Measurements from ENCODE around the gene HOXD8. TPM values are rescaled to one million over a fixed set of nuclear protein-coding genes. Genes with fewer than 3 reads are reported as not detected.

The HOXD8 gene
- total RNA-seq, 4 donors from 2014 or later = 7.8 to 23.5 (median 13.4) TPM

DNA sequence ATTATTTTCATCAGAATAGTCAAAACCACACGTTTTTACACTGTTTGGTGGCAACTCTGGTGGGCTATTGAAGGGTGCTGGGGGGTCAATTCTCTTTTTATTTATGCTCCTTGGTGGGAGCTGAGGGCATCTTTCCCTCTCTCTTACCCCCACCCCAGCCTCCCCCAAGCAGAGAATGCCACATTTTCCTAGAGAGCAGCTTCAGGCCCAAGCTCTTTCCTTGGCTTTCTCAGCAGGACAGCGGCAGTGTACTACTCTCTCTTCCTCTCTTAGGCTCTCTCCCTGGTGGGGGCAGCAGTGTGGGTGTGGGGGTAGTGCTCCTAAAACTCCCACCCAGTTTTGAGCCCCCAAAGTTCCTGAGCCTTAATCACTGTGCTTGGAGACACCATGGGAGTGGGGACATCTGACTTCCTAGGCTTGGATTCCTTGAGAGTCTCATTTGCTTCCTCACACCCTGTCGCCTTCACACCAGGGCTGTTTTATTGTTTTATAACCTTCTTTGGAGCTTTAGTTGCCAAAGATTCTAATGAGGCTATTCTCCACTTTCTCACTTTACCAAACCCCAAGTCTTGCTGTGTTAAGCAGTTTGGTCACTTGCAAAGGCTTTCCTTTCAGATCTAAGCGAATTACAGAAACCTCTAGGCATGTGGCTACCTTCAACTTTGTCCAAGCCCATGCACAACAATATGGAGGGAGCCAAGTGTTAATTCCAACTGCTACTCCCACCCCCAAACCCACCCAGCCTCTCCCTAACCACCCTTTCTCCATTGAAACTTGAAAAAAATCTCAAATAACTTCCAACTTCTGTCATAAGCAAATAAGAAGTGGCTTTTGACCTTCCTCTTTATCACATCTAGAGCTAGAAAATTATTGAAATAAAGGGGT is 15.8 kb downstream of the HOXD8 start:
- DNase-seq = no peak
- intact Hi-C loops (cut with DNase I; ENCODE audit: low total_unique reads) (no loop called here), in situ Hi-C loops (cut with MboI; ENCODE audit: low pct_ligation_motif_present in 1 of 4, low pct_unique_long_range_greater_than_20kb in 1 of 4, low sequenced_read_pairs in 3 of 4) (loop anchor here in 3 of 4 donors (10.0 to 25.0 kb wide), 3 partner anchors 409 to 667 kb away; no protein-coding TSS in a partner anchor)
- Histone ChIP-seq H3K9me3 (no peaks in the 10 kb centered on the region), H3K4me1 (peaks cover 12 to 42% (median 27%) of the 10 kb centered on the region in 4 donors), H3K36me3 (no peaks in the 10 kb centered on the region), H3K27me3 (peaks cover 16% of the 10 kb centered on the region), H3K4me3 (no peak overlapping the region), H3K27ac (peak overlapping the region in 2 of 4 donors; percentile 15 to 43)
- TF ChIP-seq POLR2AphosphoS5 (IDR thresholded peaks at IDR 0.05) (no peak), CTCF (IDR thresholded peaks at IDR 0.05) (no peak), POLR2A (IDR thresholded peaks at IDR 0.05) (no peak), EP300 (IDR thresholded peaks at IDR 0.05; ENCODE audit: low read depth) (no peak)
- WGBS, 2 donors (ENCODE audit: low coverage in 1 of 2) = 57 to 60% methylated on average over 1 to 4 of the region's 4 CpGs

GRCh38 chr2:176146101-176146500 is 16.6 kb downstream of the HOXD8 start:
- Histone ChIP-seq H3K27ac (peak overlapping the region in 1 of 4 donors; percentile 43), H3K9me3 (no peaks in the 10 kb centered on the region), H3K36me3 (no peaks in the 10 kb centered on the region), H3K4me1 (peaks cover 8 to 35% (median 21%) of the 10 kb centered on the region in 4 donors), H3K27me3 (peaks cover 10% of the 10 kb centered on the region), H3K4me3 (no peak overlapping the region)
- in situ Hi-C loops (cut with MboI; ENCODE audit: low pct_ligation_motif_present in 1 of 4, low pct_unique_long_range_greater_than_20kb in 1 of 4, low sequenced_read_pairs in 3 of 4) (loop anchor here in 3 of 4 donors (10.0 to 25.0 kb wide), 3 partner anchors 409 to 666 kb away; no protein-coding TSS in a partner anchor), intact Hi-C loops (cut with DNase I; ENCODE audit: low total_unique reads) (no loop called here)
- TF ChIP-seq POLR2AphosphoS5 (IDR thresholded peaks at IDR 0.05) = peak in 1 of 3 donors; percentile 51
- no peak for TF ChIP-seq POLR2A (IDR thresholded peaks at IDR 0.05)
- WGBS, 2 donors (ENCODE audit: low coverage in 1 of 2) = 14 to 19% methylated on average over 3 to 6 of the region's 6 CpGs
- DNase-seq = no peak

DNA sequence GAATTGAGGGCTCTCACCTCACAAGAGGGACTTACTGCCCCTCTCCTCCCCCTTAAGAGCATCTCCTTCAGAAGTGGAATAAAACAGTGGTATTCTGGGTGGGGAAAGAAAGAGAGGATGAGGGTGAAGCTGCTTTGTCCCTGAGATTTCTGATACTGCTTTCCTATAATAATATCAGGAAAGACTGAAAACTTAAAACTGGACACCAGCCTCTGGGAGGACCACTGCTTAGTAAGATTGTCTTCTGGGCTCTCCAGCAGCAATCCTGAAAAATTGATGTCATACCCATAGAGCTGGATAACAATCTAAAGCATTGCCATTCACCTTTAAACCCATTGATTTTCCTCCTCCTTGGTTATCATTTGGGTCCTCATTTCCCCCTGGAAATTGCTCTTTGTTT is 17.1 kb downstream of the HOXD8 start:
- Histone ChIP-seq H3K4me3 (no peak overlapping the region), H3K27me3 (peaks cover 12% of the 10 kb centered on the region), H3K9me3 (no peaks in the 10 kb centered on the region), H3K27ac (no peak overlapping the region), H3K4me1 (peaks cover 8 to 32% (median 19%) of the 10 kb centered on the region in 4 donors), H3K36me3 (no peaks in the 10 kb centered on the region)
- TF ChIP-seq CTCF (IDR thresholded peaks at IDR 0.05) (no peak), EP300 (IDR thresholded peaks at IDR 0.05; ENCODE audit: low read depth) (no peak), POLR2AphosphoS5 (IDR thresholded peaks at IDR 0.05) (no peak), POLR2A (IDR thresholded peaks at IDR 0.05) (no peak)
- no peak for DNase-seq
- in situ Hi-C loops (cut with MboI; ENCODE audit: low pct_ligation_motif_present in 1 of 4, low pct_unique_long_range_greater_than_20kb in 1 of 4, low sequenced_read_pairs in 3 of 4) (loop anchor here in 3 of 4 donors (10.0 to 25.0 kb wide), 3 partner anchors 408 to 666 kb away; no protein-coding TSS in a partner anchor), intact Hi-C loops (cut with DNase I; ENCODE audit: low total_unique reads) (no loop called here)

DNA sequence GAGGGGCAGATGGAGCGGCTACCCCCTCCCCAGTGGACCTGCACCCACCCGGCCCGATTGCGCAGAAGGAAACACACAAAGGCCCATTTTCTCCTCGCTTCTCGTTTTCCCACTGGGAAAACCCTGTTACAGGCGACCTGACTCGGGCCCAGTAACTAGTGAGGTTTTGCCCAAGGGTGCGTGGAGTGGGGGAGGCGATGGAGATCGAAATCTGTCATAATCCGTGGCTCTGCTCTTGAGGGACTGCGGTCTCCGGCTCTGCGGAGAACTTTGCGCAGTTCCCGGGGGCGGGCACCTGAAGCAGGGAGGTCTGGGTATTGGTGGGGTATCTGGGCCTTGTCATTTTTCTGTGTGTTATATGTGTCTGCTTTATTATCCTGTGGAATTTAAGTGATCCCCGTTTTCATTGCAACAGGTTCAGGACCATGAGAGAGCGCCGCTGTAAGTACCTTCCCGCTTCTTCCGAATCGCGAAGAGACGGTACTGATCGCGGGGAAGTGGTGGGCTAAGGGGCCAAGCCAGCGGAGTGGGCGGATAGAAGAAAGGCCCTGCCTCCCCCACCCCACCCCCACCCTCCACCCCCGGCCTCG is 17.8 kb downstream of the HOXD8 start:
- TF ChIP-seq POLR2AphosphoS5 (IDR thresholded peaks at IDR 0.05) (no peak), POLR2A (IDR thresholded peaks at IDR 0.05) (no peak)
- DNase-seq = no peak
- Histone ChIP-seq H3K27ac (no peak overlapping the region), H3K4me1 (peaks cover 8 to 32% (median 19%) of the 10 kb centered on the region in 4 donors), H3K9me3 (no peaks in the 10 kb centered on the region), H3K36me3 (no peaks in the 10 kb centered on the region), H3K4me3 (no peak overlapping the region), H3K27me3 (peaks cover 15% of the 10 kb centered on the region)
- 75 to 77% methylated on average over 9 to 32 of the region's 32 CpGs for WGBS, 2 donors (ENCODE audit: low coverage in 1 of 2)
- intact Hi-C loops (cut with DNase I; ENCODE audit: low total_unique reads) (no loop called here), in situ Hi-C loops (cut with MboI; ENCODE audit: low pct_ligation_motif_present in 1 of 4, low pct_unique_long_range_greater_than_20kb in 1 of 4, low sequenced_read_pairs in 3 of 4) (loop anchor here in 3 of 4 donors (10.0 to 25.0 kb wide), 3 partner anchors 407 to 665 kb away; no protein-coding TSS in a partner anchor)
